HT1080 (cell line): ENCODE data around the gene WDR77. TPM values are rescaled to one million over a fixed set of nuclear protein-coding genes. Genes with fewer than 3 reads are reported as not detected.

Experiments
- DNase-seq: peaks from one replicate; pipeline ENCODE4 v3.0.0-alpha.2; 2015; ENCODE audit warnings: low read depth
- polyA plus RNA-seq, 2 experiments: library from polyadenylated mRNA; depleted of rRNA; stranded (reverse); fragments of >200 nt; gene quantifications; 2 replicates each; pipeline ENCODE4 v1.2.3, GENCODE V29; 2015
- total RNA-seq: library from RNA; depleted of rRNA; stranded (reverse); fragments of >200 nt; shearing (Covaris generic); gene quantifications from 2 replicates; pipeline ENCODE4 v1.2.3, GENCODE V29; 2014; rRNA removed

The WDR77 gene
- 114 and 129 TPM in 2 replicates for total RNA-seq
- 67.8 and 73.6 TPM in 2 replicates for polyA plus RNA-seq (2015; cell fraction: cytosol; rRNA removed)
- 67.2 and 77.5 TPM in 2 replicates for polyA plus RNA-seq (2015; cell fraction: nucleus; rRNA removed)

DNA sequence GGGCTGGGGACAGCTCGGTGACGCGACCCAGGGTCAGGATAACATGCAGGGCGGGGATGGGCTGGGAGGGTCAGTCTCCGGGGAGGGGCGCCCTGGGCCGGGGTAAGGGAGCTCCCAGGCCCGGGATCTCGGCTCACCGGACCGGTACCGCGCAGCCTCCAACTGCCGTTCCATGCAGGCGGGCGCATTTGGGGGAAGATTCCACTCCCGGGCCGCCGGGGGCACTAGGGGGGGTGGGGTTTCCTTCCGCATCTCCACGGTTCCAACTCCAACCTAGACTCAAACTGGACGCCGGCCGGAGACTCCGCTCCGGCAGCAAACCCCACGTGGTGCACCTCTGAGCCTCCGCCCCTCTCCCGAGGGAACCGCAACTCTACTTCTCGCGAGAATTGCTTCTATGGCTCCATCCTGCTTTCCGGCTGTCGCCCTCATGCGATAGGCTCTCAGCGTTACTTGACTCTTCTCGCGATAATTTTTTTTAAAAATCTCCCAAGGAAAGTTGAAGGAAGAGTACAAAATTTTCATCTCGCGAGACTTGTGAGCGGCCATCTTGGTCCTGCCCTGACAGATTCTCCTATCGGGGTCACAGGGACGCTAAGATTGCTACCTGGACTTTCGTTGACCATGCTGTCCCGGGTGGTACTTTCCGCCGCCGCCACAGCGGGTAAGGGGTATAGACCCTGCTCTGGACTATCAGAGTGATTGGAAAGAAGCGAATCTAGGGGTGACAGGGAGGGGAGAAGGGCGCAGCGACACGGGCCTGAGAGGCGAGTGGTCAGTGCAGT lies at the start of gene WDR77, which contains the start of gene ATP5PB:
Gene WDR77, minus strand, starts transcription at position 339 of the 785 bp plus-strand sequence. Its CDS starts 87 bp downstream, at position 252.
Gene ATP5PB, plus strand, starts transcription at position 547 of the 785 bp plus-strand sequence. Its CDS starts 78 bp downstream, at position 625.
- peak; percentile 98 for DNase-seq

GRCh38 chr1:111497592-111497991 lies 48.5 kb upstream of the WDR77 start:
- DNase-seq, result no peak

GRCh38 chr1:111496398-111496797 lies 47.3 kb upstream of the WDR77 start:
- no peak for DNase-seq

DNA sequence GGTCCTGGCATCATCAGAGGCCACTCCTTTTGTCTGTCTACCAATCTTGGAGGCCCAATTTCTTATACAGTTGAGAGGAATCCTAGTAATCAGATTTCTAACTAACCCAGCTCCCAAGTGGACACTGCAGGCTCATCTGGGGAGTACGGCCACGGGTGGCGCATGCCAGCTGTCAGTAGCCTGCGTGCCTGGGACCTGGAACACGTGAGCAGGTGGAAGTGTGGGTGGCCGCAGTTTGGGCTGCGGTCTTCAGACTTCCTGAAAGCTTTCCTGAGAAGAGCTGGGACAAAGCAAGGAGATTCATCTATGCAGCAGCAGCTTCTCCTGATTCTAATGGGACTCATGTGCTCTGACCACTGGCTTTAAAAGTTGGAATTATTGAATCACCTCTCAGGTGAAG lies 42.0 kb upstream of the WDR77 start:
- no peak for DNase-seq

DNA sequence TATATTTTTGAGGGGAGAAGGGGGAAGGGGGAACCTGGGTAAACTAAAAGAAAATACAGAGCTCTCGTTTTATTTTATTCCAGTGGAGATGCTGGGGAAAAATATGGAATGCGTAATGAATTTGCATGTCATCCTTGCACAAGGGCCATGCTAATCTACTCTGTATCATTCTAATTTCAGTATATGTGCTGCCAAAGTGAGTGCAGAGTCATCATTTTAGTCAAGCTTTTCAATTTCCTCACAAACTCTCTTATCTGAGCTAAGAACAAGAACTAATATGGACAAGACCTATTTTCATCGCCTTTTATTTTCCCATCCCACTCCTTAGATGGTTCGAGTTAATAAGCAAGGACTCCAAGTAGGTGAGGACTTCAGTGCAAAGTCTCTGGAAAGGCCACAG lies 41.2 kb upstream of the WDR77 start:
- DNase-seq, result no peak

DNA sequence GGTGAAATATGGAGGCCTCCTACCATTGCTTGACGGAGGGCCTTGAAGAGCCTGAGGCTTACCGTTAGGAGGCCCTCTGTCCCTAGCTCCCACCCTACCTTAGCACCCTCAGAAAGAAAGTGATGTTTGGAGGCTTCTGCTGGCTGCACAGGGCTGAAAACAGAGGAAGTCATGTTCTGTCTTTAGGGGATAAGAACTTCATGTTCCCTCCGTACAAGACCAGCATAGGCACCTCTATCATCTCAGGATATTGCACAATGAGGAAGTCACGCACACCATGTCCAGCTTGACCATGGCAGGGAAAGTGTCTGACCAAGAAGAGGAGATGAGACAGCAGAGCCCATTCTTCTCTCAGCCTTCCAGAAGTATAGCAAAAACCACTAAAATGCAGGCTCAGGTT lies 40.5 kb upstream of the WDR77 start:
- no peak for DNase-seq

DNA sequence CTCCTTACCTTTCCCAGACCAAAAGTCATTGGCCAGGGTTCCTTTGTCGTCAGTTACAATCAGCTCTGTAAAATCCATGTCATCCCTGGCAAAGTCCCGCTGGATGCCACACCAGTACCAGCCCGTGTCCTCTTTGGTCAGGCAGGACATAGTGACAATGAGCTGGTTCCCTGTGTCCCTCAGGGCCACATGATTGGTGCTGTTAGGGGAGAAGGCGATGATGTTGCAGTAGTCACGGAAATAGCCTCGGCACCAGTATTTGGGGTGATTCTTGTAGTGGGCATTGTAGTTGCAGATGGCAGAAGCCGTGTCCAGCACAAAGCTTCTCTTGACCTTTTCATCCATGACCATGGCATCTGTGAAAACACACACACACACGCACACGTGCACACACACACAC lies 39.6 kb upstream of the WDR77 start:
- DNase-seq, result no peak

- no peak for DNase-seq
Observed at GRCh38 chr1:111487133-111487532, 38.1 kb upstream of the WDR77 start.

GRCh38 chr1:111486431-111486830 lies 37.4 kb upstream of the WDR77 start:
- peak; percentile 40 for DNase-seq

DNA sequence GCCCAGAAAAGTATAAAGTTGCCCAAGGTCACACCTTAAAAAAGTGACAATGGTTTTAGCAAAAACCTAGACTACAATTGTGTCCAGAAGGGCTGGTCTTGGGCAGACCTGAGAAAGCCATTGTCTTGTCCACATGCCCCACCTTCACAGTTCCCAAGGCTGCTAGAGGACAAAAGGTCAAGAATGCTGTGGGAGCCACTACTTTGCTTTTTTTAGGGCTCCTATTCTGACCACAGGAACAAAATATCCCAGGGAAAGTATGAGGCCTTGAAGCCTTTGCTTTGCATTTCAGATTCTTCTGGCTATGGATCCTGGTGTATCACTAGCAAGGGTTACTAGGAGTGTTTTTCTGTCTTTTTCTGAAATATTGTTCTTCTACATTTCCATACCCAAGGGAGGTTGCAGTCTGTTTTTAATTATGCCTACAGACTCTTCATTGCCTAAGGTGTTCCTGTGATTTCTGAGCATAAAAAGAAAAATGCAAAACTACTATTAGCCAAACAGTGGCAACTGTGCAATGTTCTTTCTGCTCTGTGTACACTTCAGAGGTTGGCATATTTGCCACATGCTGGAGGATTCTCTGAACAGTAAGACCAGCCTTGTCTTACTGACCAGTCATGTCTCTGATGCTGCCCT lies 35.5 kb upstream of the WDR77 start:
- no peak for DNase-seq

- DNase-seq, result no peak
Observed at GRCh38 chr1:111483876-111484275, 34.8 kb upstream of the WDR77 start.

- no peak for DNase-seq
Observed at GRCh38 chr1:111483166-111483565, 34.1 kb upstream of the WDR77 start.

GRCh38 chr1:111481387-111482221 lies 32.5 kb upstream of the WDR77 start:
- DNase-seq, result peak; percentile 76

- DNase-seq, result no peak
Observed at GRCh38 chr1:111480674-111481073, 31.6 kb upstream of the WDR77 start.

DNA sequence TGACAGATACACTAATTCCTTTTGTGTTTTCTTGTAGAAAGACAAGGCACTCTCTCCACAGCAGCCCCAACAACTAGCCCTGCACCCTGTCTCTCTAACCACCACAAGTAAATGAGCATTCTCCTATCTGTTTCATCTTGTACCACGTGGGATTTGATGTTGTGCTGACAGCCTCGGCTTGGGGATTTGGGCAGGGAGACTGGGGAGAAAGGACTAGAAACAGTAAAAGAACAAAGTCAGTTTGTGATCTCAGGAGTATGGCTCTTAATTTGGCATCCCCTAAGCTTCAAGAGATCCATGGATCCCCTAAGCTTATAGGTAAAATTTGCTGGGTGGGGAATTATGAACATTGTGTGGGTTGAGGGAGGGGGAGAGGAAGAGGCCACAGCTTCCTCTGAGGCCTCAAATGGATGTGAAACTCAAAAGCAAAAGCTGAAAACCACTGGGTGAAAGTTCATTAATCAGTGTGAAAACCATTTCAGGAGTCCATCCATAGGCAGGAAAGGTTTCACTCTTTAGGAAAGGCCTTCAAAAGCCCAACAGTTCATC lies 27.8 kb upstream of the WDR77 start:
- DNase-seq, result no peak

GRCh38 chr1:111476214-111476613 lies 27.2 kb upstream of the WDR77 start:
- DNase-seq, result no peak

DNA sequence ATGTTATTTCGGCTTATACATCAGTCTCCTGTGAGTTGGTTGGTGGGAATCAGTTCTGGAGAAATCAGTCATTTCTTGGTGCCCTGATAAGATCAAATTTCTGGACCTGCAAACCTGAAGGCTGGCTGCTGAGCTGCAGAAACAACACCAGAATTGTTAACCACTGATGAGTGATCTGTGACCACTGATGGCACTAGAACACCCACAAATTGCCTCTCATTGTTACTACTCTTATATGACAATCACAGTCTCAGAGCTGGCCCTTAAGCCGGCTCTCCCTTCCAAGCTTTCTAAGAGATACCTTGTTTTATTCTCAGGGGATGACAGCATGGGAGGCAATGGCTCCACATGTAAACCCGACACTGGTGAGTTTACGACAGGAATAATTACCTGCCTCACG lies 26.6 kb upstream of the WDR77 start:
- no peak for DNase-seq

- DNase-seq, result no peak
Observed at GRCh38 chr1:111474521-111474920, 25.5 kb upstream of the WDR77 start.

GRCh38 chr1:111474106-111474505 lies 25.1 kb upstream of the WDR77 start:
- no peak for DNase-seq

GRCh38 chr1:111471538-111471937 lies 22.5 kb upstream of the WDR77 start:
- DNase-seq, result no peak

GRCh38 chr1:111471012-111471411 lies 22.0 kb upstream of the WDR77 start:
- DNase-seq, result no peak
